GM21723 (cell line): ENCODE measurements around the gene PLA2G12B.
"Not testable (repeated sequence)": the region's sequence is repeated elsewhere in the genome, so short reads cannot be mapped to it uniquely, and the experiment has no call there.

ENCODE experiments used
- ATAC-seq: cut with Tn5 transposase; IDR thresholded peaks from one replicate; pipeline ENCODE4 v1.9.1; 2021; ENCODE audit warnings: mild to moderate bottlenecking, moderate library complexity; ENCODE audit not compliant: unreplicated experiment

Gene PLA2G12B

GRCh38 chr10:72943498-72944234 lies 10.9 kb downstream of the PLA2G12B start:
- no peak for ATAC-seq

GRCh38 chr10:72935361-72935760 lies 19.2 kb downstream of the PLA2G12B start:
- no peak for ATAC-seq

- ATAC-seq = no peak
Measured at GRCh38 chr10:72932259-72933015, 22.2 kb downstream of the PLA2G12B start.

GRCh38 chr10:72930276-72930675 lies 24.3 kb downstream of the PLA2G12B start:
- ATAC-seq = no peak

GRCh38 chr10:72928798-72929197 lies 25.8 kb downstream of the PLA2G12B start:
- no peak for ATAC-seq

- no peak for ATAC-seq
Measured at GRCh38 chr10:72927485-72927884, 27.1 kb downstream of the PLA2G12B start.

GRCh38 chr10:72925951-72926465 lies 28.6 kb downstream of the PLA2G12B start:
- ATAC-seq = no peak

- ATAC-seq = no peak
Measured at GRCh38 chr10:72924351-72924750, 30.3 kb downstream of the PLA2G12B start.

GRCh38 chr10:72921147-72921683 lies 33.4 kb downstream of the PLA2G12B start:
- not testable (repeated sequence) for ATAC-seq

- ATAC-seq = no peak
Measured at GRCh38 chr10:72918352-72918751, 36.3 kb downstream of the PLA2G12B start.

- ATAC-seq = not testable (repeated sequence)
Measured at GRCh38 chr10:72917803-72918332, 36.7 kb downstream of the PLA2G12B start.

- ATAC-seq = not testable (repeated sequence)
Measured at GRCh38 chr10:72917201-72917600, 37.4 kb downstream of the PLA2G12B start.

GRCh38 chr10:72913287-72913686 lies 41.3 kb downstream of the PLA2G12B start:
- ATAC-seq = no peak

- no peak for ATAC-seq
Measured at GRCh38 chr10:72912736-72913135, 41.9 kb downstream of the PLA2G12B start.

GRCh38 chr10:72911758-72912157 lies 42.8 kb downstream of the PLA2G12B start:
- ATAC-seq = no peak

GRCh38 chr10:72910705-72911104 lies 43.9 kb downstream of the PLA2G12B start:
- no peak for ATAC-seq

- ATAC-seq = no peak
Measured at GRCh38 chr10:72906446-72906845, 48.2 kb downstream of the PLA2G12B start.

GRCh38 chr10:72904806-72905205 lies 49.8 kb downstream of the PLA2G12B start:
- ATAC-seq = no peak

GRCh38 chr10:72903941-72904446 lies 50.6 kb downstream of the PLA2G12B start:
- ATAC-seq = not testable (repeated sequence)

- no peak for ATAC-seq
Measured at GRCh38 chr10:72899545-72899944, 55.1 kb downstream of the PLA2G12B start.

GRCh38 chr10:72898616-72899015 lies 56.0 kb downstream of the PLA2G12B start:
- ATAC-seq = no peak
